ENCODE results near the gene CLEC3B.

Gene CLEC3B

DNA sequence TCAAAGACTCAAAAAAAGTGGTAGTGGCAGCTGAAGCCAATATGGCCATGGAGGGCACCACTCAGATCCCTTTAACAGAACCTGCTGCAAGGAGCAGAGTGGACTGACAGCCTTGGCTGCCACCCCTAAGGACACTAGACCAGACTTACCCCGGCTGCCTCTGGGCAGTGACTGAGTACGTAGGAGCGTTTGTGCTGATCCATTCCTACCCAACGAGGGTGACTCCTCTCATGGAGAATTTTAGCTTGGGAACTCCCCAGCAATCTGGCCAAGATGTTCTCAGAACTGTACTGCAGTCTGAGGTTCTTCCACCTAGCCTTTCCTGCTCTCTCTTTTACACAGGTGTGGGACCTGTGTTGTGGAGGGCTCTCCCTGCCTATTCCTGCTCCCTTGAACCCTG lies 22.1 kb downstream of the CLEC3B start:
- CTCF ChIA-PET = interaction anchor here (0.5 to 2.2 kb wide), 4 partner anchors 10 to 163 kb away, joined by 3 to 8 read pairs (median 6); no protein-coding TSS in a partner anchor
- no peak overlapping the region for H3K4me3 ChIP-seq (ENCODE audit: low read depth, low read length)
- H3K27ac ChIP-seq (ENCODE audit: extremely low read depth, low read depth, low read length) = no peak overlapping the region
- no peaks in the 10 kb centered on the region for H3K9me3 ChIP-seq (ENCODE audit: control insufficient read depth, insufficient read depth, low read depth, low read length)
- no peaks in the 10 kb centered on the region for H3K4me1 ChIP-seq (ENCODE audit: control insufficient read depth, insufficient read depth, low read length)
- POLR2A ChIA-PET = no interaction called here
- no peak for TF ChIP-seq BCL11A (tag by site-specific recombination; IDR thresholded peaks at IDR 0.05; ENCODE audit: low read depth)
- TF ChIP-seq, protein P1, sequence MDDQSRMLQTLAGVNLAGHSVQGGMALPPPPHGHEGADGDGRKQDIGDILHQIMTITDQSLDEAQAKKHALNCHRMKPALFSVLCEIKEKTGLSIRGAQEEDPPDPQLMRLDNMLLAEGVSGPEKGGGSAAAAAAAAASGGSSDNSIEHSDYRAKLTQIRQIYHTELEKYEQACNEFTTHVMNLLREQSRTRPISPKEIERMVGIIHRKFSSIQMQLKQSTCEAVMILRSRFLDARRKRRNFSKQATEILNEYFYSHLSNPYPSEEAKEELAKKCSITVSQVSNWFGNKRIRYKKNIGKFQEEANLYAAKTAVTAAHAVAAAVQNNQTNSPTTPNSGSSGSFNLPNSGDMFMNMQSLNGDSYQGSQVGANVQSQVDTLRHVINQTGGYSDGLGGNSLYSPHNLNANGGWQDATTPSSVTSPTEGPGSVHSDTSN (CRISPR knock-in tag; IDR thresholded peaks at IDR 0.05) = no peak
- TF ChIP-seq, protein P2, sequence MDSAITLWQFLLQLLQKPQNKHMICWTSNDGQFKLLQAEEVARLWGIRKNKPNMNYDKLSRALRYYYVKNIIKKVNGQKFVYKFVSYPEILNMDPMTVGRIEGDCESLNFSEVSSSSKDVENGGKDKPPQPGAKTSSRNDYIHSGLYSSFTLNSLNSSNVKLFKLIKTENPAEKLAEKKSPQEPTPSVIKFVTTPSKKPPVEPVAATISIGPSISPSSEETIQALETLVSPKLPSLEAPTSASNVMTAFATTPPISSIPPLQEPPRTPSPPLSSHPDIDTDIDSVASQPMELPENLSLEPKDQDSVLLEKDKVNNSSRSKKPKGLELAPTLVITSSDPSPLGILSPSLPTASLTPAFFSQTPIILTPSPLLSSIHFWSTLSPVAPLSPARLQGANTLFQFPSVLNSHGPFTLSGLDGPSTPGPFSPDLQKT (IDR thresholded peaks at IDR 0.05; ENCODE audit: borderline replicate concordance, low read depth, low read length) = no peak
- no peak for TF ChIP-seq SP3 (tag by site-specific recombination; IDR thresholded peaks at IDR 0.05)
- no peak for TF ChIP-seq ZBTB20 (tag by site-specific recombination; IDR thresholded peaks at IDR 0.05)
- no peak for TF ChIP-seq GFI1B (tag by site-specific recombination; IDR thresholded peaks at IDR 0.05)
- TF ChIP-seq IKZF3 (tag by site-specific recombination; IDR thresholded peaks at IDR 0.05) = no peak
- TF ChIP-seq, protein P3, sequence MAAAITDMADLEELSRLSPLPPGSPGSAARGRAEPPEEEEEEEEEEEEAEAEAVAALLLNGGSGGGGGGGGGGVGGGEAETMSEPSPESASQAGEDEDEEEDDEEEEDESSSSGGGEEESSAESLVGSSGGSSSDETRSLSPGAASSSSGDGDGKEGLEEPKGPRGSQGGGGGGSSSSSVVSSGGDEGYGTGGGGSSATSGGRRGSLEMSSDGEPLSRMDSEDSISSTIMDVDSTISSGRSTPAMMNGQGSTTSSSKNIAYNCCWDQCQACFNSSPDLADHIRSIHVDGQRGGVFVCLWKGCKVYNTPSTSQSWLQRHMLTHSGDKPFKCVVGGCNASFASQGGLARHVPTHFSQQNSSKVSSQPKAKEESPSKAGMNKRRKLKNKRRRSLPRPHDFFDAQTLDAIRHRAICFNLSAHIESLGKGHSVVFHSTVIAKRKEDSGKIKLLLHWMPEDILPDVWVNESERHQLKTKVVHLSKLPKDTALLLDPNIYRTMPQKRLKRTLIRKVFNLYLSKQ (tag by site-specific recombination; IDR thresholded peaks at IDR 0.05; ENCODE audit: borderline replicate concordance) = no peak
- TF ChIP-seq, protein P4, sequence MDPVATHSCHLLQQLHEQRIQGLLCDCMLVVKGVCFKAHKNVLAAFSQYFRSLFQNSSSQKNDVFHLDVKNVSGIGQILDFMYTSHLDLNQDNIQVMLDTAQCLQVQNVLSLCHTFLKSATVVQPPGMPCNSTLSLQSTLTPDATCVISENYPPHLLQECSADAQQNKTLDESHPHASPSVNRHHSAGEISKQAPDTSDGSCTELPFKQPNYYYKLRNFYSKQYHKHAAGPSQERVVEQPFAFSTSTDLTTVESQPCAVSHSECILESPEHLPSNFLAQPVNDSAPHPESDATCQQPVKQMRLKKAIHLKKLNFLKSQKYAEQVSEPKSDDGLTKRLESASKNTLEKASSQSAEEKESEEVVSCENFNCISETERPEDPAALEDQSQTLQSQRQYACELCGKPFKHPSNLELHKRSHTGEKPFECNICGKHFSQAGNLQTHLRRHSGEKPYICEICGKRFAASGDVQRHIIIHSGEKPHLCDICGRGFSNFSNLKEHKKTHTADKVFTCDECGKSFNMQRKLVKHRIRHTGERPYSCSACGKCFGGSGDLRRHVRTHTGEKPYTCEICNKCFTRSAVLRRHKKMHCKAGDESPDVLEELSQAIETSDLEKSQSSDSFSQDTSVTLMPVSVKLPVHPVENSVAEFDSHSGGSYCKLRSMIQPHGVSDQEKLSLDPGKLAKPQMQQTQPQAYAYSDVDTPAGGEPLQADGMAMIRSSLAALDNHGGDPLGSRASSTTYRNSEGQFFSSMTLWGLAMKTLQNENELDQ (tag by site-specific recombination; IDR thresholded peaks at IDR 0.05; ENCODE audit: low read depth) = no peak
- no peak for TF ChIP-seq ZNF76 (tag by site-specific recombination; IDR thresholded peaks at IDR 0.05; ENCODE audit: borderline replicate concordance, low read depth)
- no peak for TF ChIP-seq TRIM28 (IDR thresholded peaks at IDR 0.05; ENCODE audit: borderline replicate concordance, low read length)
- no peak for TF ChIP-seq ZNF19 (tag by site-specific recombination; IDR thresholded peaks at IDR 0.05; ENCODE audit: low read depth)
- TF ChIP-seq, protein P5, sequence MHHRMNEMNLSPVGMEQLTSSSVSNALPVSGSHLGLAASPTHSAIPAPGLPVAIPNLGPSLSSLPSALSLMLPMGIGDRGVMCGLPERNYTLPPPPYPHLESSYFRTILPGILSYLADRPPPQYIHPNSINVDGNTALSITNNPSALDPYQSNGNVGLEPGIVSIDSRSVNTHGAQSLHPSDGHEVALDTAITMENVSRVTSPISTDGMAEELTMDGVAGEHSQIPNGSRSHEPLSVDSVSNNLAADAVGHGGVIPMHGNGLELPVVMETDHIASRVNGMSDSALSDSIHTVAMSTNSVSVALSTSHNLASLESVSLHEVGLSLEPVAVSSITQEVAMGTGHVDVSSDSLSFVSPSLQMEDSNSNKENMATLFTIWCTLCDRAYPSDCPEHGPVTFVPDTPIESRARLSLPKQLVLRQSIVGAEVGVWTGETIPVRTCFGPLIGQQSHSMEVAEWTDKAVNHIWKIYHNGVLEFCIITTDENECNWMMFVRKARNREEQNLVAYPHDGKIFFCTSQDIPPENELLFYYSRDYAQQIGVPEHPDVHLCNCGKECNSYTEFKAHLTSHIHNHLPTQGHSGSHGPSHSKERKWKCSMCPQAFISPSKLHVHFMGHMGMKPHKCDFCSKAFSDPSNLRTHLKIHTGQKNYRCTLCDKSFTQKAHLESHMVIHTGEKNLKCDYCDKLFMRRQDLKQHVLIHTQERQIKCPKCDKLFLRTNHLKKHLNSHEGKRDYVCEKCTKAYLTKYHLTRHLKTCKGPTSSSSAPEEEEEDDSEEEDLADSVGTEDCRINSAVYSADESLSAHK (tag by site-specific recombination; IDR thresholded peaks at IDR 0.05) = no peak
- no peak for TF ChIP-seq ZNF610 (tag by site-specific recombination; IDR thresholded peaks at IDR 0.05; ENCODE audit: borderline replicate concordance)
- TF ChIP-seq KLF10 (tag by site-specific recombination; IDR thresholded peaks at IDR 0.05) = no peak
- no peaks in the 10 kb centered on the region for H3K36me3 ChIP-seq (ENCODE audit: control insufficient read depth in 2 of 2, insufficient read depth in 1 of 2, low read length in 2 of 2)

DNA sequence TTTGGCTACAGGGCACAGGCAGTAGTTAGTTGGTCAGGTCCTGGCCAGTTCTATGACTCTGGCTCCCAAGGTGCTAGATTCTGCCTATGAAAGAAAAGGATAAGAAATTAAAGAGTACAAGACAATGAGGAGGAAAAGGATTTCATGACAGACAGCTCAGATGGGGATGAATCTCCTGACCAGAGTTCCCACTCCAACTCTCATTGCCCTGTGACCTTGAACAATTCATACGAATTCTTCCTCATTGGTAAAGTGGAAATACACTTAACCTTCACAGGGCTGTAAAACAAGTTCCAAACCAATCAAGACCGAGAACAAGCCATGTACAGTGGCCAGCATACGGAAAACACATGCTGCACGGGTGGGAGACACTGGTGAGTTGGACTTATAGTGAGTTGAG lies 23.7 kb downstream of the CLEC3B start:
- ChIA-PET CTCF (interaction anchor here (0.6 to 1.1 kb wide), 3 partner anchors 9 to 869 kb away, joined by 3 to 5 read pairs (median 3); no protein-coding TSS in a partner anchor), POLR2A (no interaction called here)
- no peak overlapping the region for H3K4me3 ChIP-seq (ENCODE audit: low read depth, low read length)
- H3K9me3 ChIP-seq (ENCODE audit: control insufficient read depth, insufficient read depth, low read depth, low read length) = no peaks in the 10 kb centered on the region
- H3K36me3 ChIP-seq (ENCODE audit: control insufficient read depth in 2 of 2, insufficient read depth in 1 of 2, low read length in 2 of 2) = no peaks in the 10 kb centered on the region
- H3K4me1 ChIP-seq (ENCODE audit: control insufficient read depth, insufficient read depth, low read length) = no peaks in the 10 kb centered on the region
- no peak overlapping the region for H3K27ac ChIP-seq (ENCODE audit: extremely low read depth, low read depth, low read length)
- TF ChIP-seq ZNF792 (tag by site-specific recombination; IDR thresholded peaks at IDR 0.05) (no peak), ZNF473 (tag by site-specific recombination; IDR thresholded peaks at IDR 0.05) (no peak), ZNF548 (tag by site-specific recombination; IDR thresholded peaks at IDR 0.05) (no peak), ZNF404 (tag by site-specific recombination; IDR thresholded peaks at IDR 0.05) (no peak), SETDB1 (IDR thresholded peaks at IDR 0.05; ENCODE audit: insufficient read length, low read length) (no peak), ZBTB21 (tag by site-specific recombination; IDR thresholded peaks at IDR 0.05) (no peak), ZNF335 (tag by site-specific recombination; conservative IDR thresholded peaks at IDR 0.05) (no peak)
- TF ChIP-seq, protein P5 (tag by site-specific recombination; IDR thresholded peaks at IDR 0.05) = no peak
